ENCODE measurements around the gene NF1. TPM values are rescaled to one million over a fixed set of nuclear protein-coding genes. Genes with fewer than 3 reads are reported as not detected.

NF1 gene
- total RNA-seq, 1 donor: 67.0 TPM

- Histone ChIP-seq H3K9me3 (ENCODE audit: low read depth, low read length) (no peaks in the 10 kb centered on the region), H2AFZ (ENCODE audit: low read length) (no peak overlapping the region), H3K27ac (ENCODE audit: low read depth, low read length) (no peak overlapping the region), H3K4me2 (ENCODE audit: insufficient read depth, low read length) (no peak overlapping the region), H3K4me3 (ENCODE audit: insufficient read depth, low read length) (no peak overlapping the region), H3K36me3 (ENCODE audit: insufficient read depth, low read length) (no peaks in the 10 kb centered on the region), H3K27me3 (ENCODE audit: insufficient read depth, low read length) (peaks cover 8% of the 10 kb centered on the region), H4K20me1 (ENCODE audit: insufficient read depth, low read length) (no peaks in the 10 kb centered on the region), H3K79me2 (ENCODE audit: insufficient read depth, low read length) (no peaks in the 10 kb centered on the region), H3K4me1 (ENCODE audit: insufficient read depth, low read length) (peaks cover 6% of the 10 kb centered on the region)
- TF ChIP-seq CTCF (IDR thresholded peaks at IDR 0.05; ENCODE audit: extremely low read depth, low read depth, low read length): no peak
- no peak for DNase-seq (ENCODE audit: insufficient read length, low spot score, missing footprints)
Observed at GRCh38 chr17:31417051-31417792, 322.4 kb downstream of the NF1 start.

- Histone ChIP-seq H3K27ac (ENCODE audit: low read depth, low read length) (no peak overlapping the region), H2AFZ (ENCODE audit: low read length) (no peak overlapping the region), H3K9me3 (ENCODE audit: low read depth, low read length) (no peaks in the 10 kb centered on the region), H3K4me1 (ENCODE audit: insufficient read depth, low read length) (peaks cover 2% of the 10 kb centered on the region), H3K79me2 (ENCODE audit: insufficient read depth, low read length) (no peaks in the 10 kb centered on the region), H4K20me1 (ENCODE audit: insufficient read depth, low read length) (no peaks in the 10 kb centered on the region), H3K36me3 (ENCODE audit: insufficient read depth, low read length) (no peaks in the 10 kb centered on the region), H3K4me3 (ENCODE audit: insufficient read depth, low read length) (no peak overlapping the region), H3K4me2 (ENCODE audit: insufficient read depth, low read length) (no peak overlapping the region), H3K27me3 (ENCODE audit: insufficient read depth, low read length) (peaks cover 12% of the 10 kb centered on the region)
- no peak for TF ChIP-seq CTCF (IDR thresholded peaks at IDR 0.05; ENCODE audit: extremely low read depth, low read depth, low read length)
- DNase-seq (ENCODE audit: insufficient read length, low spot score, missing footprints): no peak
Observed at GRCh38 chr17:31418773-31419350, 324.1 kb downstream of the NF1 start.

- Histone ChIP-seq H3K79me2 (ENCODE audit: insufficient read depth, low read length) (no peaks in the 10 kb centered on the region), H4K20me1 (ENCODE audit: insufficient read depth, low read length) (no peaks in the 10 kb centered on the region), H2AFZ (ENCODE audit: low read length) (no peak overlapping the region), H3K36me3 (ENCODE audit: insufficient read depth, low read length) (no peaks in the 10 kb centered on the region), H3K4me3 (ENCODE audit: insufficient read depth, low read length) (no peak overlapping the region), H3K27me3 (ENCODE audit: insufficient read depth, low read length) (peaks cover 20% of the 10 kb centered on the region), H3K27ac (ENCODE audit: low read depth, low read length) (no peak overlapping the region), H3K9me3 (ENCODE audit: low read depth, low read length) (no peaks in the 10 kb centered on the region), H3K4me2 (ENCODE audit: insufficient read depth, low read length) (no peak overlapping the region), H3K4me1 (ENCODE audit: insufficient read depth, low read length) (no peaks in the 10 kb centered on the region)
- TF ChIP-seq CTCF (IDR thresholded peaks at IDR 0.05; ENCODE audit: extremely low read depth, low read depth, low read length): no peak
- no peak for DNase-seq (ENCODE audit: insufficient read length, low spot score, missing footprints)
Observed at GRCh38 chr17:31422443-31422842, 327.7 kb downstream of the NF1 start.

DNA sequence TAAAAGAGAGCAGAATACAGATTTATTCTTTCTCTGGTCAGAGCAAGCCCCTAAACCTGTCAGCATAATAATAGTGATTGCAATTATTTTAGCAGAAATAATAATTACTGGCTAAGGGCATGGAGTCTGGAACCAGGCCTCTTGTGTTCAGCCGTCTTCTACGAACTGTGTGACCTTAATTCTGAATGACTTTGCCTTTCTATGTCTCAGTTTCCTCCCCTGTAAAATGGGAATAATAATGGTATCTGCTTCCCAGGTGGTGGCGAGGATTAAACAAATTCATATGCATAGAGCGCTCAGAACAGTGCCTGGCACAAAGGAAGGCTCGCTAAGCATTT, 330.1 kb downstream of the NF1 start:
- Histone ChIP-seq H2AFZ (ENCODE audit: low read length) (no peak overlapping the region), H3K36me3 (ENCODE audit: insufficient read depth, low read length) (no peaks in the 10 kb centered on the region), H3K27me3 (ENCODE audit: insufficient read depth, low read length) (peaks cover 32% of the 10 kb centered on the region), H3K4me2 (ENCODE audit: insufficient read depth, low read length) (no peak overlapping the region), H3K4me1 (ENCODE audit: insufficient read depth, low read length) (no peaks in the 10 kb centered on the region), H3K9me3 (ENCODE audit: low read depth, low read length) (no peaks in the 10 kb centered on the region), H3K4me3 (ENCODE audit: insufficient read depth, low read length) (no peak overlapping the region), H4K20me1 (ENCODE audit: insufficient read depth, low read length) (no peaks in the 10 kb centered on the region), H3K79me2 (ENCODE audit: insufficient read depth, low read length) (no peaks in the 10 kb centered on the region), H3K27ac (ENCODE audit: low read depth, low read length) (no peak overlapping the region)
- no peak for TF ChIP-seq CTCF (IDR thresholded peaks at IDR 0.05; ENCODE audit: extremely low read depth, low read depth, low read length)
- DNase-seq (ENCODE audit: insufficient read length, low spot score, missing footprints): no peak
